ENCODE measurements around the gene FFAR2. TPM values are rescaled to one million over a fixed set of nuclear protein-coding genes. Genes with fewer than 3 reads are reported as not detected.

Gene FFAR2
- polyA plus RNA-seq, 1 donor, result 0.65 TPM

GRCh38 chr19:35427187-35427586 lies 20.9 kb upstream of the FFAR2 start:
- no peak for DNase-seq

- DNase-seq, result no peak
Measured at GRCh38 chr19:35429698-35430408, 18.2 kb upstream of the FFAR2 start.

GRCh38 chr19:35430409-35431144 lies 17.5 kb upstream of the FFAR2 start:
- no peak for DNase-seq

GRCh38 chr19:35431145-35431807 lies 16.8 kb upstream of the FFAR2 start:
- DNase-seq, result no peak

- no peak for DNase-seq
Measured at GRCh38 chr19:35432911-35433310, 15.1 kb upstream of the FFAR2 start.

- DNase-seq, result no peak
Measured at GRCh38 chr19:35433448-35433847, 14.6 kb upstream of the FFAR2 start.

- DNase-seq, result no peak
Measured at GRCh38 chr19:35435896-35436295, 12.2 kb upstream of the FFAR2 start.

GRCh38 chr19:35436477-35437405 lies 11.3 kb upstream of the FFAR2 start:
- peak; percentile 57 for DNase-seq

- DNase-seq, result no peak
Measured at GRCh38 chr19:35437406-35437951, 10.6 kb upstream of the FFAR2 start.

GRCh38 chr19:35438096-35438495 lies 10.0 kb upstream of the FFAR2 start:
- no peak for DNase-seq

- DNase-seq, result no peak
Measured at GRCh38 chr19:35438527-35438926, 9.5 kb upstream of the FFAR2 start.

- DNase-seq, result no peak
Measured at GRCh38 chr19:35439921-35440320, 8.1 kb upstream of the FFAR2 start.

- DNase-seq, result no peak
Measured at GRCh38 chr19:35442091-35442490, 6.0 kb upstream of the FFAR2 start.

GRCh38 chr19:35444735-35445134 lies 3.3 kb upstream of the FFAR2 start:
- DNase-seq, result no peak

- DNase-seq, result no peak
Measured at GRCh38 chr19:35445826-35446593, 2.0 kb upstream of the FFAR2 start.

- no peak for DNase-seq
Measured at GRCh38 chr19:35449359-35450043, 1.4 kb downstream of the FFAR2 start.

- DNase-seq, result no peak
Measured at GRCh38 chr19:35451338-35452096, 3.5 kb downstream of the FFAR2 start.

GRCh38 chr19:35454663-35455062 lies 6.6 kb downstream of the FFAR2 start:
- DNase-seq, result no peak

GRCh38 chr19:35455616-35456201 lies 7.7 kb downstream of the FFAR2 start:
- no peak for DNase-seq

GRCh38 chr19:35457173-35457572 lies 9.1 kb downstream of the FFAR2 start:
- no peak for DNase-seq

Measured in hindlimb muscle (tissue), 1 donor.